Neural crest cell (in vitro differentiated cells): ENCODE measurements around the gene RELL1. TPM values are rescaled to one million over a fixed set of nuclear protein-coding genes. Genes with fewer than 3 reads are reported as not detected.

Experiments
- DNase-seq: peaks from one replicate; pipeline ENCODE4 v3.0.0; 2021; ENCODE audit warnings: low read depth, mixed read lengths, low spot score
- H3K27ac Mint-ChIP-seq: one replicate; pipeline ENCODE4 v1.8.0; 2021; ENCODE audit warnings: mild to moderate bottlenecking, mixed read lengths; ENCODE audit not compliant: unreplicated experiment
- H3K27me3 Mint-ChIP-seq: 2 replicates; pipeline ENCODE4 v1.8.0; 2021; ENCODE audit warnings: low read depth, mild to moderate bottlenecking, mixed read lengths
- H3K36me3 Mint-ChIP-seq: 2 replicates; pipeline ENCODE4 v1.8.0; 2021; ENCODE audit warnings: low read depth, mild to moderate bottlenecking, mixed read lengths
- H3K4me1 Mint-ChIP-seq: 2 replicates; pipeline ENCODE4 v1.8.0; 2021; ENCODE audit warnings: mixed read lengths
- H3K4me3 Mint-ChIP-seq: one replicate; pipeline ENCODE4 v1.8.0; 2021; ENCODE audit warnings: mild to moderate bottlenecking, mixed read lengths
- H3K9me3 Mint-ChIP-seq: 2 replicates; pipeline ENCODE4 v1.8.0; 2021; ENCODE audit warnings: mixed read lengths
- total RNA-seq: library from RNA; stranded (reverse); gene quantifications from 2 replicates; pipeline ENCODE4 v1.2.1, GENCODE V29; 2021
- TF ChIP-seq, protein P1 (sequence below): fragments of 200-600 bp; sonication (generic); conservative IDR thresholded peaks from 2 replicates; pipeline ENCODE4 v1.5.0; 2021; ENCODE audit warnings: antibody characterized with exemption, mild to moderate bottlenecking

Gene RELL1
- total RNA-seq, 1 donor from 2014 or later: 30.3 TPM

DNA sequence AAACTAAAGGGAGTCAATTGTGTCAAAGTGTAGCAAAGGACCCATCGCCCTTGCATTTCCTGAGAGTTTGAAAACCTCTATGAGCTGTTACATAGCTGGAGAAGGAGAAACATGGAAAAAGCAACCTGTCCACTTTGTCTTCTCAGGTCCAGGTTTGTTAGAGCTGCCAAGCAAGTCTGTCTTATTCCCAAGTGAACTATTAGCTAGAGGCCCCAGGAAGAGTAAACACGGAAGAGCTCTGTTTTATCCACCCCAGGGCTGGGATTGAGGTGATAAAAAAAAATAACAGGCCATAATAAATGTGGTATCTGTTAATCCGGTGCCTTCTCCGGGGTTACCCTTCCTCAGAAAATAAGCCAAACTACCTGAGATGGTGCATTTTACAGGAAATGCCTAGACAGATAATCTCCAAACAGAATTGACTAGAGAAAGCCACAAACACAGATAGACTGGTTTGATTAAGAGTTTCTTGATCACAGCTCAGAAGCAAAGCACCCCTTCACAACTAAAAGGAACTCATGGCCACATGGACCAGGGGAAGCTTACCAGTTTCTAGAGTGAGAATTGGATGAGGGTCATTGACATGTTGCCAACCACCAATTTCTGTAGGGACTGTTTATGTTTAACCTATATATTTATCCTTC lies 35.9 kb upstream of the RELL1 start:
- Mint-ChIP-seq H3K9me3 (peaks cover 2% of the 10 kb centered on the region), H3K27ac (no peak overlapping the region), H3K4me3 (no peak overlapping the region), H3K27me3 (no peaks in the 10 kb centered on the region), H3K36me3 (no peaks in the 10 kb centered on the region), H3K4me1 (peaks cover 19% of the 10 kb centered on the region)
- no peak for DNase-seq
- TF ChIP-seq, protein P1, sequence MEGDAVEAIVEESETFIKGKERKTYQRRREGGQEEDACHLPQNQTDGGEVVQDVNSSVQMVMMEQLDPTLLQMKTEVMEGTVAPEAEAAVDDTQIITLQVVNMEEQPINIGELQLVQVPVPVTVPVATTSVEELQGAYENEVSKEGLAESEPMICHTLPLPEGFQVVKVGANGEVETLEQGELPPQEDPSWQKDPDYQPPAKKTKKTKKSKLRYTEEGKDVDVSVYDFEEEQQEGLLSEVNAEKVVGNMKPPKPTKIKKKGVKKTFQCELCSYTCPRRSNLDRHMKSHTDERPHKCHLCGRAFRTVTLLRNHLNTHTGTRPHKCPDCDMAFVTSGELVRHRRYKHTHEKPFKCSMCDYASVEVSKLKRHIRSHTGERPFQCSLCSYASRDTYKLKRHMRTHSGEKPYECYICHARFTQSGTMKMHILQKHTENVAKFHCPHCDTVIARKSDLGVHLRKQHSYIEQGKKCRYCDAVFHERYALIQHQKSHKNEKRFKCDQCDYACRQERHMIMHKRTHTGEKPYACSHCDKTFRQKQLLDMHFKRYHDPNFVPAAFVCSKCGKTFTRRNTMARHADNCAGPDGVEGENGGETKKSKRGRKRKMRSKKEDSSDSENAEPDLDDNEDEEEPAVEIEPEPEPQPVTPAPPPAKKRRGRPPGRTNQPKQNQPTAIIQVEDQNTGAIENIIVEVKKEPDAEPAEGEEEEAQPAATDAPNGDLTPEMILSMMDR: no peak

DNA sequence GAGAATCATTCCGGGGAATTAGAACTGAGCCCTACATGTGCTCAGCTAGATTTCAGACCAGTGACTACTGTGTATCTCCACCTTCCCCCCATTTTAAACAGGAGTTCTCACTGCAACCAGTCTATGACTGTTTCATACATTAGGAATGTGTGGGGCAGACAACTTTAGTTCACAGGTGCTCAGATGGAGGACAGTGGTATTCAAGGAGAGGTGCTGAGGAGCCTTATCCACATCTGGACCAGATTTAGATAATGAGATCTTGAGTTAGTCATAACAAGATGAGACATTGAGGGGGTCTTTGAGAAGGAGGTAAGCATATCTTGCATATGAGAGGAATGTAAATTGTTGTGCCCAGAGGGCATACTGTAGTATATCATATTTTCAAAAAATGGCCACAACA lies 32.8 kb upstream of the RELL1 start:
- no peak overlapping the region for H3K27ac Mint-ChIP-seq
- H3K27me3 Mint-ChIP-seq: no peaks in the 10 kb centered on the region
- H3K4me3 Mint-ChIP-seq: no peak overlapping the region
- H3K9me3 Mint-ChIP-seq: peaks cover 2% of the 10 kb centered on the region
- DNase-seq: no peak
- TF ChIP-seq, protein P1: no peak
- peaks cover 14% of the 10 kb centered on the region for H3K4me1 Mint-ChIP-seq
- H3K36me3 Mint-ChIP-seq: no peaks in the 10 kb centered on the region

DNA sequence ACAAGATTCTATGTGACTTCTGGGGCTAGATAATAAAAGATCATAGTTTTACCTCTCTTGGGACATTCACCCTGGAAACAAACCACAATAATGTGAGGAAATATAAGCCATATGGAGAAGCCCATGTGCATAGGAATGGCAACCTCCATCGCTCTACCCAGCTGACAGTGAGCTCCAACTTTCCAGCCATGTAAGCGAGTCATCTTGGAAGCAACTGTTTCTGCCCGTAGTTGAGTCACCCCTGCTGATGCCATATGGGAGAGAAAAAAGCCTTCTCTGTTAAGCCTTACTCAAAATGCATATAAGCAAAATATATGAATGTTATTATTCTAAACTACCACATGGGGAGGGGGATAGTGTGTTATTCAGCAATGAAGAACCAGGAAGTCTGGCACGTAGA lies 31.4 kb upstream of the RELL1 start:
- DNase-seq: no peak
- Mint-ChIP-seq H3K27ac (no peak overlapping the region), H3K9me3 (peaks cover 2% of the 10 kb centered on the region), H3K36me3 (no peaks in the 10 kb centered on the region), H3K4me1 (peaks cover 14% of the 10 kb centered on the region), H3K4me3 (no peak overlapping the region), H3K27me3 (no peaks in the 10 kb centered on the region)
- TF ChIP-seq, protein P1: no peak

DNA sequence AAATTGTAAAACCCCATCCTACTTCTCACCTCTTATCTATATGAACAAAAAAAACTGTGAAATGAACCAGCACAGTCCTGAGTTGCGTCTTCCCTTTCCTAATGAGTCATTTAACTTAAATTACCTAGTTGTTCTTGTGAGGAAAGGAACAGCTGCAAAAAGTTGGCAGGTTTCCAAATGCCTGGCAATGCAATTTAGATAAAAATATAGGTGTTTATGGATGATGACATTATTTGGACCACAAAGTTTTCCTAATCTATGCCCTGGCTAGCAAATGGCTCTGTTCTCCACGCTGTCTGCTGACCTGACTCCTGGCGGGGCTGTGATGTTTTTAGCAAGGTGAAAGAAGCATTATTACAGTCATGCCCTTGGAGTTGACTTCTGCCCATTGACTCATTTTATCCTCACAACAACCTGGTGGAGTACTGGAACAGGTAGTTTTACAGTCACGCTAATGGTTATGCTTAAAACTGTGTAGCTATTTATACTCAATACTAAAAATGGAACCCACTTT lies 29.8 kb upstream of the RELL1 start:
- H3K36me3 Mint-ChIP-seq: no peaks in the 10 kb centered on the region
- DNase-seq: no peak
- TF ChIP-seq, protein P1: no peak
- H3K27me3 Mint-ChIP-seq: no peaks in the 10 kb centered on the region
- no peak overlapping the region for H3K27ac Mint-ChIP-seq
- H3K4me3 Mint-ChIP-seq: no peak overlapping the region
- H3K9me3 Mint-ChIP-seq: peaks cover 2% of the 10 kb centered on the region
- peaks cover 14% of the 10 kb centered on the region for H3K4me1 Mint-ChIP-seq

DNA sequence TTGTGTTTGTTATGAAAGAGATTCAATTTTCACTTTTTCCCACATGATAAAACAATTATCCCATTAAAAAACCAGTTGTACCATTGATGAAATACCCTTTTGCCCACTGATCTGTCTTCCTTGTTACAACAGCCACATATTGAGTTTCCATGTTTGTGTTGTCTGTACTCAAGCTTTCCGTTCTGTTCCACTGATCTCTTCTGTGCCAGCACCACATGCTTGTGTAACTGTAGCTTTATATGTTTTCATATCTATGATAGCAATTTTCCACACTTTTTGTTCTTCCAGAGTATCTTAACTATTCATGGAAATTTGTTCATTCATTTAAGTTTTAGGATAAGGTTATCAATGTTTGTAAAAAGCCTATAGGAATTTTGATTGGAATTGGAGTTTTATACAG lies 24.3 kb upstream of the RELL1 start:
- Mint-ChIP-seq H3K4me3 (no peak overlapping the region), H3K4me1 (no peaks in the 10 kb centered on the region), H3K27ac (no peak overlapping the region), H3K36me3 (no peaks in the 10 kb centered on the region), H3K9me3 (peaks cover 6% of the 10 kb centered on the region), H3K27me3 (no peaks in the 10 kb centered on the region)
- TF ChIP-seq, protein P1: no peak
- DNase-seq: no peak
